Measurements from ENCODE around the gene SETD3. TPM values are rescaled to one million over a fixed set of nuclear protein-coding genes. Genes with fewer than 3 reads are reported as not detected.

SETD3 gene
- total RNA-seq, 1 donor: 152 TPM

GRCh38 chr14:99480917-99481744 lies 472 bp upstream of the SETD3 start, which contains the start of gene CCNK:
Gene CCNK (plus strand): TSS chr14:99481409. CDS start chr14:99492678, 11,269 bp downstream.
- Histone ChIP-seq H3K4me1 (ENCODE audit: insufficient read depth, low read length) (peaks cover 43% of the 10 kb centered on the region), H3K9me3 (ENCODE audit: low read depth, low read length) (no peaks in the 10 kb centered on the region), H3K27me3 (ENCODE audit: insufficient read depth, low read length) (no peaks in the 10 kb centered on the region), H3K4me3 (ENCODE audit: low read length) (peak within 1 kb of the TSS; percentile 97)

- no peaks in the 10 kb centered on the region for H3K27me3 ChIP-seq (ENCODE audit: insufficient read depth, low read length)
- peaks cover 49% of the 10 kb centered on the region for H3K4me1 ChIP-seq (ENCODE audit: insufficient read depth, low read length)
- H3K4me3 ChIP-seq (ENCODE audit: low read length): peak overlapping the region; percentile 97
- no peaks in the 10 kb centered on the region for H3K9me3 ChIP-seq (ENCODE audit: low read depth, low read length)
Observed at GRCh38 chr14:99479160-99479905, 1.3 kb downstream of the SETD3 start.

- H3K9me3 ChIP-seq (ENCODE audit: low read depth, low read length): no peaks in the 10 kb centered on the region
- H3K27me3 ChIP-seq (ENCODE audit: insufficient read depth, low read length): no peaks in the 10 kb centered on the region
- no peak overlapping the region for H3K4me3 ChIP-seq (ENCODE audit: low read length)
- H3K4me1 ChIP-seq (ENCODE audit: insufficient read depth, low read length): peaks cover 45% of the 10 kb centered on the region
Observed at GRCh38 chr14:99478128-99478527, 2.5 kb downstream of the SETD3 start.

- Histone ChIP-seq H3K4me3 (ENCODE audit: low read length) (no peak overlapping the region), H3K27me3 (ENCODE audit: insufficient read depth, low read length) (no peaks in the 10 kb centered on the region), H3K9me3 (ENCODE audit: low read depth, low read length) (no peaks in the 10 kb centered on the region), H3K4me1 (ENCODE audit: insufficient read depth, low read length) (peaks cover 33% of the 10 kb centered on the region)
Observed at GRCh38 chr14:99476864-99477263, 3.8 kb downstream of the SETD3 start.

GRCh38 chr14:99475660-99476059 lies 5.0 kb downstream of the SETD3 start:
- Histone ChIP-seq H3K9me3 (ENCODE audit: low read depth, low read length) (no peaks in the 10 kb centered on the region), H3K4me1 (ENCODE audit: insufficient read depth, low read length) (peaks cover 32% of the 10 kb centered on the region), H3K27me3 (ENCODE audit: insufficient read depth, low read length) (no peaks in the 10 kb centered on the region), H3K4me3 (ENCODE audit: low read length) (no peak overlapping the region)

GRCh38 chr14:99475179-99475578 lies 5.5 kb downstream of the SETD3 start:
- Histone ChIP-seq H3K9me3 (ENCODE audit: low read depth, low read length) (no peaks in the 10 kb centered on the region), H3K4me3 (ENCODE audit: low read length) (no peak overlapping the region), H3K4me1 (ENCODE audit: insufficient read depth, low read length) (peaks cover 32% of the 10 kb centered on the region), H3K27me3 (ENCODE audit: insufficient read depth, low read length) (no peaks in the 10 kb centered on the region)

GRCh38 chr14:99473458-99473857 lies 7.2 kb downstream of the SETD3 start:
- H3K4me3 ChIP-seq (ENCODE audit: low read length): no peak overlapping the region
- peaks cover 21% of the 10 kb centered on the region for H3K4me1 ChIP-seq (ENCODE audit: insufficient read depth, low read length)
- H3K27me3 ChIP-seq (ENCODE audit: insufficient read depth, low read length): no peaks in the 10 kb centered on the region
- no peaks in the 10 kb centered on the region for H3K9me3 ChIP-seq (ENCODE audit: low read depth, low read length)

DNA sequence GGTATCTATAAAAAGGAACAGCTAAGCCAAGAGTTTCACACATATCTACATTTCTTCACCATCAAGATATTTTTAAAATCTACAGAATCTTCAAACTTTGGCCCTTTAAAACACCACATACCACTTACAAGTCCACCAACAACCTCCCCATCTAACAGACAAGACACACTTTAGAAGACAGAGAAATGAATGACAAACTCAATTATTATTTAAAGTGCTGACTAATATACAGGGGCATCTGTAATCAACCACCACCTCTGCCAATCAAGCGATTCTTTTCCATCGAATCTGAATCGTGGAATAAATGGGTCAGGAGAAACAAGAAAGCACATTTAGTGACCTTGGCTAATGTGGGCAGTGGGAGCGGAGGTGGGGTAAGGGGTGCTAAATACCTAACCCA lies 7.7 kb downstream of the SETD3 start:
- Histone ChIP-seq H3K4me3 (ENCODE audit: low read length) (no peak overlapping the region), H3K27me3 (ENCODE audit: insufficient read depth, low read length) (no peaks in the 10 kb centered on the region)

GRCh38 chr14:99471731-99472130 lies 8.9 kb downstream of the SETD3 start:
- Histone ChIP-seq H3K27me3 (ENCODE audit: insufficient read depth, low read length) (no peaks in the 10 kb centered on the region), H3K9me3 (ENCODE audit: low read depth, low read length) (no peaks in the 10 kb centered on the region)

More for the DNA sequence above, 7.7 kb downstream of the SETD3 start:
- H3K4me1 ChIP-seq (ENCODE audit: insufficient read depth, low read length): peaks cover 19% of the 10 kb centered on the region
- no peaks in the 10 kb centered on the region for H3K9me3 ChIP-seq (ENCODE audit: low read depth, low read length)

DNA sequence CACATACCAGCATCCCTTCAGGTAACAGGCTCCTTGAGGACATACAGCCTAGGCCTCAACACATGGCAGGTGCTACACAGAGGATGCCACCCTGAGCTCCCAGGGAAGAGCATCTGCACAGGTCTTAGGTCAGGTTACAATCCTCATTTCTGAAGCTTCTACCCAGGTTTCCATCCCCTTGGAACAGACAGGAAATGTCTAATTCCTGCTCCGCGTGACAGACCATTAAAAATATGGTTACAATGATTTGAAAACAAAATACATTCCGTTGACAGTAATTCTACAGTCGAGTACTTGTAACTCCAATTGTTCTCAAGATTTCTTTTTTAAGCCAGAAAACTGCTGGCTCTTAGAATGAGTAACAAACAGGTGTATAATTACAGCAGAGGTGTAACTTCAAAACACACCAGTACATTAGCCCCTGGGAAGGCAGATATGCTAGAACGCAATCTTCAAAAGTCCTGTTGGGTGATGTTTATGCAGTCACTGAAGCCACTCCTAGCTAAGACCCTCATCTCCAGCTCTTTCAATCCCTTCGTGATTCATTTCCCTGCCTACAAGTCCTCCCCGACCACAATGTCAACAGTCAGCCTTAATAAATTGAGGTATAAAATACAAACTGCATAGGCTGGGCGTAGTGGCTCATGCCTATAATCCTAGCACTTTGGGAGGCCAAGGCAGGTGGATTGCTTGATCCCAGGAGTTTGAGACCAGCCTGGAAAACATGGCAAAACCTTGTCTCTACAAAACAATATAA lies 11.6 kb downstream of the SETD3 start:
- Histone ChIP-seq H3K9me3 (ENCODE audit: low read depth, low read length) (no peaks in the 10 kb centered on the region), H3K27me3 (ENCODE audit: insufficient read depth, low read length) (no peaks in the 10 kb centered on the region), H3K4me1 (ENCODE audit: insufficient read depth, low read length) (peaks cover 15% of the 10 kb centered on the region), H3K4me3 (ENCODE audit: low read length) (no peak overlapping the region)

More at GRCh38 chr14:99471731-99472130, 8.9 kb downstream of the SETD3 start:
- Histone ChIP-seq H3K4me1 (ENCODE audit: insufficient read depth, low read length) (peaks cover 20% of the 10 kb centered on the region), H3K4me3 (ENCODE audit: low read length) (no peak overlapping the region)

DNA sequence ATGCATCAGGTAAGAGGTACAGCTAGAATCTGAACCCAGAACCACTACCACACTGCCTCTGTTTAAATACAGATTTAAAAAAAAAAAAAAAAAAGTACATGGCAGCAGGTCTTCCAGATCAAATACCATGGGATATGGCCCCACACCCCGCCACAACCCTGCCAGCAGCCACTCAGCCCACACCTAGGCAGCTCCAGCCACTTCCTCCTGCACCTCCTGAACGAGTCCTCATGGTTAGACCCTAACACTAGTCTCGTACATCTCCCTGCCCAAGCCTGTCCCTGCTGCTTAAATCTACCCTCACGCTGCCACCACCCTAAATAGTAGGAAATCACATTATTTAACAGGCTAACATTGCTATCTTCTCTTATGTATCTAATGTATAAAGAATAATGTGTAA lies 12.6 kb downstream of the SETD3 start:
- Histone ChIP-seq H3K4me3 (ENCODE audit: low read length) (no peak overlapping the region), H3K27me3 (ENCODE audit: insufficient read depth, low read length) (no peaks in the 10 kb centered on the region), H3K9me3 (ENCODE audit: low read depth, low read length) (no peaks in the 10 kb centered on the region), H3K4me1 (ENCODE audit: insufficient read depth, low read length) (peaks cover 15% of the 10 kb centered on the region)

- Histone ChIP-seq H3K4me3 (ENCODE audit: low read length) (no peak overlapping the region), H3K4me1 (ENCODE audit: insufficient read depth, low read length) (peaks cover 16% of the 10 kb centered on the region), H3K9me3 (ENCODE audit: low read depth, low read length) (no peaks in the 10 kb centered on the region), H3K27me3 (ENCODE audit: insufficient read depth, low read length) (no peaks in the 10 kb centered on the region)
Observed at GRCh38 chr14:99467336-99468078, 13.2 kb downstream of the SETD3 start.

DNA sequence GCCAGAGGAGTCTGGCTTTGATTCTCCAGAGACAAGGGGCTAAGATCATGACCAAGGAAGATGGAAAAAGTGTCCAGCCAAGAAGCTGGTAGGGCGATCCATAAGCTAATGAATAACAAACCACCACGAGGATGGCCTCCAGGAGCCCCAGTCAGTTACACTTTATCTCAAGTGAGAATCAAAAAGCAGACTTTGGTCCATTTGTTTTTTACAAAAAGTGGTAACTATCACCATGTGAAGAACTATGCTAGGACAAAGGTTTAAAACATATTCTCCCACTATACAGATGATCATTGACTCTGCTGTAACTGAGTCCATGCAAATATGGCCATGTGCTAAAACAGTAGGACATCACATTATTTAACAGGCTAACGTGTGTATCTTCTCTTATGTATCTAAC lies 13.9 kb downstream of the SETD3 start:
- Histone ChIP-seq H3K27me3 (ENCODE audit: insufficient read depth, low read length) (no peaks in the 10 kb centered on the region), H3K4me3 (ENCODE audit: low read length) (no peak overlapping the region), H3K4me1 (ENCODE audit: insufficient read depth, low read length) (peaks cover 19% of the 10 kb centered on the region), H3K9me3 (ENCODE audit: low read depth, low read length) (no peaks in the 10 kb centered on the region)

- no peaks in the 10 kb centered on the region for H3K27me3 ChIP-seq (ENCODE audit: insufficient read depth, low read length)
- H3K4me3 ChIP-seq (ENCODE audit: low read length): no peak overlapping the region
- H3K9me3 ChIP-seq (ENCODE audit: low read depth, low read length): no peaks in the 10 kb centered on the region
- H3K4me1 ChIP-seq (ENCODE audit: insufficient read depth, low read length): peaks cover 19% of the 10 kb centered on the region
Observed at GRCh38 chr14:99465288-99465687, 15.4 kb downstream of the SETD3 start.
